Measurements from ENCODE around the gene RPL11. TPM values are rescaled to one million over a fixed set of nuclear protein-coding genes. Genes with fewer than 3 reads are reported as not detected.

RPL11 gene
- total and polyA plus RNA-seq, 2 donors from 2014 or later = 829 to 2,056 TPM

DNA sequence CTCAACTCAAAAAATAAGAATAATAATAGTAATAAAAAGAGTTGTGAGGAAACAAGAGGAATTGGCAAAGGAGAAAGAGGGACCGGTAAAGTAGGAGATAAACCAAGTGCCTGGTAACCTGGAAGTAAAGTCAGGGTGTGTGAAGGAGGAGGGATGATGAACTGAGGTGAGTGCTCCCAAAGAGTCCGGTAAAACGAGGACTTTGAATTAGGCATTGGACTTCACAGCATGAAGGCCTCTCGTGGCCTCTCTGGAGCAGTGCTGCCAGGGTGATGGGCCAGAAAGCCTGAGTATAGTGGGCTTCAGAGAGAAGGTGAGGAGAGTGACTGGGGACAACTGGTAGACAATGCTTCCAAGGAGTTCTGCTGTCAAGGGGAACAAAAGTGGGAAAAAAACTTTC, 17.6 kb downstream of the RPL11 start:
- no peak for FAIRE-seq

GRCh38 chr1:23718482-23718881, 26.9 kb downstream of the RPL11 start:
- H3K36me3 ChIP-seq (ENCODE audit: control insufficient read depth in 2 of 3, insufficient read depth in 3 of 3, low read length in 3 of 3) = no peaks in the 10 kb centered on the region
- H3K9ac ChIP-seq (ENCODE audit: low read length in 3 of 3) = no peak overlapping the region
- H3K4me1 ChIP-seq (ENCODE audit: control insufficient read depth in 2 of 3, insufficient read depth in 2 of 3, low read depth in 1 of 3, low read length in 3 of 3) = no peaks in the 10 kb centered on the region
- no peak overlapping the region for H3K4me3 ChIP-seq (ENCODE audit: low read length in 3 of 3)
- TF ChIP-seq, protein P1, sequence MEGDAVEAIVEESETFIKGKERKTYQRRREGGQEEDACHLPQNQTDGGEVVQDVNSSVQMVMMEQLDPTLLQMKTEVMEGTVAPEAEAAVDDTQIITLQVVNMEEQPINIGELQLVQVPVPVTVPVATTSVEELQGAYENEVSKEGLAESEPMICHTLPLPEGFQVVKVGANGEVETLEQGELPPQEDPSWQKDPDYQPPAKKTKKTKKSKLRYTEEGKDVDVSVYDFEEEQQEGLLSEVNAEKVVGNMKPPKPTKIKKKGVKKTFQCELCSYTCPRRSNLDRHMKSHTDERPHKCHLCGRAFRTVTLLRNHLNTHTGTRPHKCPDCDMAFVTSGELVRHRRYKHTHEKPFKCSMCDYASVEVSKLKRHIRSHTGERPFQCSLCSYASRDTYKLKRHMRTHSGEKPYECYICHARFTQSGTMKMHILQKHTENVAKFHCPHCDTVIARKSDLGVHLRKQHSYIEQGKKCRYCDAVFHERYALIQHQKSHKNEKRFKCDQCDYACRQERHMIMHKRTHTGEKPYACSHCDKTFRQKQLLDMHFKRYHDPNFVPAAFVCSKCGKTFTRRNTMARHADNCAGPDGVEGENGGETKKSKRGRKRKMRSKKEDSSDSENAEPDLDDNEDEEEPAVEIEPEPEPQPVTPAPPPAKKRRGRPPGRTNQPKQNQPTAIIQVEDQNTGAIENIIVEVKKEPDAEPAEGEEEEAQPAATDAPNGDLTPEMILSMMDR (IDR thresholded peaks at IDR 0.05; ENCODE audit: borderline replicate concordance, extremely low read depth, insufficient read depth) = no peak
- DNase-seq (peak in 4 of 5 donors; percentile 21 to 66 (median 35)), FAIRE-seq (no peak)
- no peak overlapping the region for H3K27ac ChIP-seq (ENCODE audit: low read depth in 2 of 2, low read length in 2 of 2)
- intact Hi-C loops (cut with DNase I) = no loop called here
- no peaks in the 10 kb centered on the region for H3K9me3 ChIP-seq (ENCODE audit: control insufficient read depth in 2 of 3, insufficient read depth in 1 of 3, low read length in 3 of 3)
- H3K27me3 ChIP-seq (ENCODE audit: control insufficient read depth, insufficient read depth, low read length) = no peaks in the 10 kb centered on the region

More for the DNA sequence above, 17.6 kb downstream of the RPL11 start:
- no peak overlapping the region for H3K4me3 ChIP-seq (ENCODE audit: low read length in 3 of 3)
- DNase-seq = no peak
- intact Hi-C loops (cut with DNase I) = no loop called here
- no peaks in the 10 kb centered on the region for H3K27me3 ChIP-seq (ENCODE audit: control insufficient read depth, insufficient read depth, low read length)
- H3K4me1 ChIP-seq (ENCODE audit: control insufficient read depth in 2 of 3, insufficient read depth in 2 of 3, low read depth in 1 of 3, low read length in 3 of 3) = no peaks in the 10 kb centered on the region
- no peaks in the 10 kb centered on the region for H3K36me3 ChIP-seq (ENCODE audit: control insufficient read depth in 2 of 3, insufficient read depth in 3 of 3, low read length in 3 of 3)
- H3K9ac ChIP-seq (ENCODE audit: low read length in 3 of 3) = no peak overlapping the region
- no peak overlapping the region for H3K27ac ChIP-seq (ENCODE audit: low read depth in 2 of 2, low read length in 2 of 2)
- TF ChIP-seq, protein P1 (IDR thresholded peaks at IDR 0.05; ENCODE audit: borderline replicate concordance, extremely low read depth, insufficient read depth) = no peak
- H3K9me3 ChIP-seq (ENCODE audit: control insufficient read depth in 2 of 3, insufficient read depth in 1 of 3, low read length in 3 of 3) = no peaks in the 10 kb centered on the region

GRCh38 chr1:23719162-23719820, 27.7 kb downstream of the RPL11 start:
- Histone ChIP-seq H3K4me1 (ENCODE audit: control insufficient read depth in 2 of 3, insufficient read depth in 2 of 3, low read depth in 1 of 3, low read length in 3 of 3) (no peaks in the 10 kb centered on the region), H3K9me3 (ENCODE audit: control insufficient read depth in 2 of 3, insufficient read depth in 1 of 3, low read length in 3 of 3) (no peaks in the 10 kb centered on the region), H3K9ac (ENCODE audit: low read length in 3 of 3) (no peak overlapping the region), H3K27me3 (ENCODE audit: control insufficient read depth, insufficient read depth, low read length) (no peaks in the 10 kb centered on the region), H3K36me3 (ENCODE audit: control insufficient read depth in 2 of 3, insufficient read depth in 3 of 3, low read length in 3 of 3) (no peaks in the 10 kb centered on the region), H3K27ac (ENCODE audit: low read depth in 2 of 2, low read length in 2 of 2) (no peak overlapping the region), H3K4me3 (ENCODE audit: low read length in 3 of 3) (no peak overlapping the region)
- no peak for DNase-seq
- TF ChIP-seq, protein P1 (IDR thresholded peaks at IDR 0.05; ENCODE audit: borderline replicate concordance, extremely low read depth, insufficient read depth) = no peak
- FAIRE-seq = no peak
- intact Hi-C loops (cut with DNase I) = no loop called here
